H1 (cell line): ENCODE results near the gene ABCG1. TPM values are rescaled to one million over a fixed set of nuclear protein-coding genes. Genes with fewer than 3 reads are reported as not detected.

Experiments
- CEBPB ChIP-seq: IDR thresholded peaks from 2 replicates; pipeline ENCODE4 v1.6.1; 2012; ENCODE audit warnings: low read depth, low read length
- SAP30 ChIP-seq: fragments of 300-600 bp; sonication (generic); IDR thresholded peaks from 2 replicates; pipeline ENCODE4 v1.7.1; 2012; ENCODE audit warnings: low read length, moderate library complexity, mild to moderate bottlenecking, inconsistent platforms; ENCODE audit not compliant: insufficient read depth, insufficient replicate concordance
- polyA plus RNA-seq, 7 experiments: library from polyadenylated mRNA; depleted of rRNA in 3 of 7; stranded (reverse) in 5 of 7; unstranded in 2 of 7; fragments of >200 nt in 5 of 7; fragments of 200-250 nt in 2 of 7; gene quantifications; 1 replicate in 5 of 7; 2 replicates in 1 of 7; 4 replicates in 1 of 7; pipeline versions ENCODE4 v1.2.1 to v1.2.3, GENCODE V29; 2011 to 2013; ENCODE audit warnings: missing spikeins in 2 of 7, mixed read lengths in 2 of 7
- total RNA-seq: library from RNA; stranded (reverse); fragmentation: NEBNext Ultra II Directional; extraction: Animal tissue kit (Norgen Biotek cat#: 25700); gene quantifications from 2 replicates; pipeline ENCODE4 v1.2.1, GENCODE V29; 2021

Gene ABCG1
- total and polyA plus RNA-seq, 2 of the 8 experiments (the other 6 are each of a cell fraction or from before 2014, with no cell fraction given): 2.1 to 4.0 TPM

GRCh38 chr21:42308161-42308913, 89.4 kb downstream of the ABCG1 start (continued):
- no peak for TF ChIP-seq SAP30
- no peak for TF ChIP-seq CEBPB
